GM18505 (cell line): ENCODE data around the gene PACS2.
"Not testable (repeated sequence)": the region's sequence is repeated elsewhere in the genome, so short reads cannot be mapped to it uniquely, and the experiment has no call there.

ENCODE experiments used
- ATAC-seq: cut with Tn5 transposase; IDR thresholded peaks from one replicate; pipeline ENCODE4 v1.9.1; 2021; ENCODE audit not compliant: unreplicated experiment
- POLR2A ChIP-seq: IDR thresholded peaks from 4 replicates; pipeline ENCODE4 v1.6.1; 2011; ENCODE audit warnings: borderline replicate concordance; ENCODE audit not compliant: insufficient read depth, insufficient read length; ENCODE audit errors: extremely low read depth

The PACS2 gene

GRCh38 chr14:105350450-105351244, 36.1 kb downstream of the PACS2 start:
- no peak for ATAC-seq
- TF ChIP-seq POLR2A: no peak

- TF ChIP-seq POLR2A: no peak
- ATAC-seq: no peak
Measured at GRCh38 chr14:105351410-105351809, 36.9 kb downstream of the PACS2 start.

GRCh38 chr14:105351920-105352851, 37.6 kb downstream of the PACS2 start:
- ATAC-seq: no peak
- no peak for TF ChIP-seq POLR2A

- TF ChIP-seq POLR2A: no peak
- ATAC-seq: no peak
Measured at GRCh38 chr14:105353136-105353535, 38.6 kb downstream of the PACS2 start.

- TF ChIP-seq POLR2A: no peak
Measured at GRCh38 chr14:105354541-105354940, 40.0 kb downstream of the PACS2 start.

GRCh38 chr14:105355049-105355575, 40.6 kb downstream of the PACS2 start:
- no peak for ATAC-seq
- TF ChIP-seq POLR2A: no peak

More at GRCh38 chr14:105354541-105354940, 40.0 kb downstream of the PACS2 start:
- no peak for ATAC-seq

GRCh38 chr14:105355850-105356604, 41.5 kb downstream of the PACS2 start:
- TF ChIP-seq POLR2A: no peak
- ATAC-seq: no peak

GRCh38 chr14:105356927-105357326, 42.4 kb downstream of the PACS2 start:
- ATAC-seq: no peak
- no peak for TF ChIP-seq POLR2A

- ATAC-seq: no peak
- no peak for TF ChIP-seq POLR2A
Measured at GRCh38 chr14:105357626-105358025, 43.1 kb downstream of the PACS2 start.

GRCh38 chr14:105358140-105358846, 43.7 kb downstream of the PACS2 start:
- ATAC-seq: no peak
- no peak for TF ChIP-seq POLR2A

- no peak for TF ChIP-seq POLR2A
- ATAC-seq: no peak
Measured at GRCh38 chr14:105358943-105359342, 44.4 kb downstream of the PACS2 start.

- not testable (repeated sequence) for ATAC-seq
Measured at GRCh38 chr14:105361412-105361811, 46.9 kb downstream of the PACS2 start.

GRCh38 chr14:105363847-105364708, 49.5 kb downstream of the PACS2 start:
- no peak for TF ChIP-seq POLR2A
- ATAC-seq: no peak
